Natural killer cell treated with Interleukin-12 subunit alpha and Interleukin-12 subunit beta and Interleukin-15 and Interleukin-18, amount 100 ng/mL, for 72 hours (primary cell): Measurements from ENCODE around the gene DNAH9. TPM values are rescaled to one million over a fixed set of nuclear protein-coding genes. Genes with fewer than 3 reads are reported as not detected.

Experiments
- ATAC-seq, 2 donors: fragments of 150-1000 bp; cut with Tn5 transposase in 1 of 2; sonication (Bioruptor Pico), chemical (Tn5 transposase) in 1 of 2; 2 replicates each; pipeline ENCODE4 v1.10.0; 2021
- DNase-seq: peaks from one replicate; pipeline ENCODE4 v3.0.0; 2022; ENCODE audit warnings: low spot score
- H3K27ac Mint-ChIP-seq, 2 donors: 1 replicate in 1 of 2; 2 replicates in 1 of 2; pipeline ENCODE4 v1.8.0; 2022; ENCODE audit warnings: mixed read lengths in 2 of 2, mild to moderate bottlenecking in 1 of 2, moderate library complexity in 1 of 2
- H3K27me3 Mint-ChIP-seq, 2 donors: 1 replicate in 1 of 2; 2 replicates in 1 of 2; pipeline ENCODE4 v1.8.0; 2022; ENCODE audit warnings: mixed read lengths in 2 of 2
- H3K36me3 Mint-ChIP-seq: one replicate; pipeline ENCODE4 v1.8.0; 2022; ENCODE audit warnings: mixed read lengths
- H3K4me1 Mint-ChIP-seq, 2 donors: 1 replicate in 1 of 2; 2 replicates in 1 of 2; pipeline ENCODE4 v1.8.0; 2022; ENCODE audit warnings: low read depth in 2 of 2, mixed read lengths in 2 of 2, mild to moderate bottlenecking in 1 of 2
- H3K4me3 Mint-ChIP-seq: one replicate; pipeline ENCODE4 v1.8.0; 2022; ENCODE audit warnings: mixed read lengths
- H3K9me3 Mint-ChIP-seq: 2 replicates; pipeline ENCODE4 v1.8.0; 2022; ENCODE audit warnings: mixed read lengths
- total RNA-seq, 2 donors: library from RNA; stranded (reverse); gene quantifications; one replicate each; pipeline ENCODE4 v1.2.3, GENCODE V29; 2022

DNAH9 gene
- total RNA-seq, 2 donors from 2014 or later: not detected

- no peak overlapping the region for H3K27ac Mint-ChIP-seq
- H3K36me3 Mint-ChIP-seq: peaks cover 5% of the 10 kb centered on the region
- H3K27me3 Mint-ChIP-seq: no peaks in the 10 kb centered on the region
- H3K9me3 Mint-ChIP-seq: peaks cover 25% of the 10 kb centered on the region
- H3K4me3 Mint-ChIP-seq: no peak overlapping the region
- H3K4me1 Mint-ChIP-seq: no peaks in the 10 kb centered on the region
- no peak for ATAC-seq
- no peak for DNase-seq
Observed at GRCh38 chr17:11825572-11826209, 227.4 kb downstream of the DNAH9 start.

GRCh38 chr17:11832401-11833137 is 234.3 kb downstream of the DNAH9 start:
- Mint-ChIP-seq H3K4me1 (no peaks in the 10 kb centered on the region), H3K4me3 (no peak overlapping the region), H3K9me3 (peaks cover 20% of the 10 kb centered on the region), H3K27me3 (peaks cover 0 to 2% of the 10 kb centered on the region in 2 donors), H3K36me3 (peaks cover 5% of the 10 kb centered on the region), H3K27ac (no peak overlapping the region)
- no peak for DNase-seq
- no peak for ATAC-seq

DNA sequence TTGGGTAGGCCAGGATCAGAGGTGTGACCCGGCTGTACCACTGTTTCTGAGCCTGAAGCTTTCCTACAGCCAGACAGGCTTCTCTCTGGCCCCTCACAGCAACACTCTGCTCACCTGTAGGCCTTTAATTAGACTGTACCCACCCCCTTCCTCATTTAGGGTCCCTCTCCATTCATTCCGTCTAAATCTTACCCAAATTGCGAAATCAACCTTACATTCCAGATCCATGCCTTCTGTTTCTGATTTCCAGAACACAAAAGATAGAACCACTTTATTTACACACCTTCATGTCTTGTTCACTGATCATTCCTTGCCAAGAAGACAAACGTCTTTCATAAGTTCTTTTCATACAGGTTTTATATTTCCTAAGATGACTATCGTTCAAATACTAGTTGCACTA is 238.2 kb downstream of the DNAH9 start:
- H3K27ac Mint-ChIP-seq: no peak overlapping the region
- DNase-seq (no peak), ATAC-seq (no peak)
- no peaks in the 10 kb centered on the region for H3K36me3 Mint-ChIP-seq
- H3K4me1 Mint-ChIP-seq: no peaks in the 10 kb centered on the region
- H3K4me3 Mint-ChIP-seq: no peak overlapping the region
- peaks cover 12% of the 10 kb centered on the region for H3K9me3 Mint-ChIP-seq
- peaks cover 2 to 8% of the 10 kb centered on the region in 2 donors for H3K27me3 Mint-ChIP-seq

- H3K4me3 Mint-ChIP-seq: no peak overlapping the region
- H3K27me3 Mint-ChIP-seq: peaks cover 2 to 8% of the 10 kb centered on the region in 2 donors
- no peak overlapping the region for H3K27ac Mint-ChIP-seq
- DNase-seq: no peak
- H3K4me1 Mint-ChIP-seq: no peaks in the 10 kb centered on the region
- no peaks in the 10 kb centered on the region for H3K36me3 Mint-ChIP-seq
- H3K9me3 Mint-ChIP-seq: peaks cover 8% of the 10 kb centered on the region
- no peak for ATAC-seq
Observed at GRCh38 chr17:11840052-11840451, 241.8 kb downstream of the DNAH9 start.

- DNase-seq (no peak), ATAC-seq (no peak)
- Mint-ChIP-seq H3K27me3 (peaks cover 2 to 8% of the 10 kb centered on the region in 2 donors), H3K27ac (no peak overlapping the region), H3K9me3 (peaks cover 8% of the 10 kb centered on the region), H3K4me3 (no peak overlapping the region), H3K4me1 (no peaks in the 10 kb centered on the region), H3K36me3 (no peaks in the 10 kb centered on the region)
Observed at GRCh38 chr17:11840831-11841230, 242.6 kb downstream of the DNAH9 start.

- ATAC-seq (no peak), DNase-seq (no peak)
- peaks cover 20% of the 10 kb centered on the region for H3K9me3 Mint-ChIP-seq
- H3K4me1 Mint-ChIP-seq: no peaks in the 10 kb centered on the region
- peaks cover 0 to 10% of the 10 kb centered on the region in 2 donors for H3K27me3 Mint-ChIP-seq
- H3K27ac Mint-ChIP-seq: no peak overlapping the region
- no peak overlapping the region for H3K4me3 Mint-ChIP-seq
- no peaks in the 10 kb centered on the region for H3K36me3 Mint-ChIP-seq
Observed at GRCh38 chr17:11848330-11848729, 250.1 kb downstream of the DNAH9 start.

DNA sequence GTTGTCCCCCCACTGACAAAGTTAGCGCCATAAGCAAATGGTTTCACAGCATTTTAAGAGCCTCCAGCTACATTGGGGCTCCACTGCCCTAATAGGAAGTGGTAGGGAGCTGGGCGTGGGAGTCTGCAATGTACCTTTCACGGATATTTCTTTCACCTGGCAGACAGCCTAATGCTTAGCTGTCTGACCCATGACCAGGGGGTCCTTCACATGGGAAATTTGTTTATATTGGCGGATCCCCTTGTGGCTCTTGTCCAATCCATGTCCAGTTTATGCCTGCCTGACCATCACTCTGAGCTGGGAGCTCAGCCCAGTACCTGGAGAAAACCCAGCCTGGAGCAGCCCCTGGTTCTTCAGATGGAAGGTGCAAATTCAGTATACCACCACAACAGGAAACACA is 254.0 kb downstream of the DNAH9 start:
- H3K36me3 Mint-ChIP-seq: no peaks in the 10 kb centered on the region
- H3K4me3 Mint-ChIP-seq: no peak overlapping the region
- peaks cover 0 to 10% of the 10 kb centered on the region in 2 donors for H3K27me3 Mint-ChIP-seq
- no peak for DNase-seq
- peaks cover 20% of the 10 kb centered on the region for H3K9me3 Mint-ChIP-seq
- no peaks in the 10 kb centered on the region for H3K4me1 Mint-ChIP-seq
- no peak for ATAC-seq
- no peak overlapping the region for H3K27ac Mint-ChIP-seq

DNA sequence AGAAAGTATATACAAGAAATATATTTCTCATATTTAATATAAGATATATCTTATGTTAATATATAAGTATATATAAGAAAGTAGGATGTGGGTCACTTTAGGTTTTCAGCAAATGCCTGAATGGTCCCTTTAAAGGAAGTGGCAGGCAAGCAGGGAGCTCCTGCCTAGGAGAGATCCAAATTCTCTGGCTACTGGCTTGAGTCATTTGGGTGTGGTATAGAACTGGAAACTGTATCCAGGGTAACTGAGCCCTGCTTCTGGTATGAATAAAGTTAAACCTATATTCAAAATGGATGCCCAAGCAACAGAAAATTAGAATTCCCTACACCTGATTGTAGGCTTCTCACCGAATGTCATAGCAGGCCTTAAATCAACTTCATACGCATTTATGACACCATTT is 254.6 kb downstream of the DNAH9 start:
- Mint-ChIP-seq H3K36me3 (no peaks in the 10 kb centered on the region), H3K27ac (no peak overlapping the region), H3K4me3 (no peak overlapping the region), H3K4me1 (no peaks in the 10 kb centered on the region), H3K27me3 (peaks cover 0 to 10% of the 10 kb centered on the region in 2 donors), H3K9me3 (peaks cover 17% of the 10 kb centered on the region)
- no peak for DNase-seq
- ATAC-seq: no peak

DNA sequence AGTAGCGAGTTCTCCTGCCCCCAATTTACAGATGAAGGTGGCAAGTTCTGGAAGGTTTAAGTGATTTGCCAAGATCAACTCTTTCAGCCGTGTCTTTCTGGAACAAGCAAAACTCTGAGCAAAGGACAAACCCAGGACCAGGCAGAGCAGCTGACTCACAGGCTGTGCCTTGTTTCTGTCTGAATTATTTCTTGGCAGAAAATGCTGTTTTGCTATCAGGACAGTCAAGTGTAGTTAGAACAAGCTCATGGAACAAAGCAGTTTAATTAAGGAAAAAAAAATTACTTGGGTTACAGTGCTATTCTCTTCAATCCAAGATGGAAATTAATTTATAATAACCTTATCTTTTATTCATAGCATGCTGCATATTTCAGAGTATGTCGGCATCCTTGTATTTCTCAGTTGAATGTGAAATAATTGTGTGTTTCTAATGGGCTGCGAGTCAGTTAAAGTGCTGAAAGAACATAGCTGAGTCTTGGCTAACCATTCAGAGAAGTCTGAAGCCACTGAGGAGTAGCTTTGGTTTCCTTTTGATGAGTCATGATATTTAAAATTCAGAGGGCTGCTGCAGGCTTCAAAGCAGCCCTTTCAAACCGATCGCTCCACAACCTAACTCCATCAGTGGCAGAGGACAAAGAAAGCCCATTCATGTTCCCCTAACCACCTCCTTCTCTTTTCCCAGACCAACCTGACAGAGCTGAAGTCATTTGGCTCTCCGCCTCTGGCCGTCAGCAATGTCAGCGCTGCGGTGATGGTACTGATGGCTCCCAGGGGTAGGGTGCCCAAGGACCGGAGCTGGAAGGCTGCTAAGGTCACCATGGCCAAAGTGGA is 255.3 kb downstream of the DNAH9 start:
- H3K27ac Mint-ChIP-seq: no peak overlapping the region
- no peaks in the 10 kb centered on the region for H3K36me3 Mint-ChIP-seq
- peaks cover 15% of the 10 kb centered on the region for H3K9me3 Mint-ChIP-seq
- no peak for ATAC-seq
- no peak for DNase-seq
- H3K27me3 Mint-ChIP-seq: peaks cover 0 to 10% of the 10 kb centered on the region in 2 donors
- H3K4me3 Mint-ChIP-seq: no peak overlapping the region
- no peaks in the 10 kb centered on the region for H3K4me1 Mint-ChIP-seq

GRCh38 chr17:11855306-11855705 is 257.0 kb downstream of the DNAH9 start:
- no peak for ATAC-seq
- H3K9me3 Mint-ChIP-seq: peaks cover 9% of the 10 kb centered on the region
- H3K36me3 Mint-ChIP-seq: no peaks in the 10 kb centered on the region
- no peak for DNase-seq
- no peaks in the 10 kb centered on the region for H3K4me1 Mint-ChIP-seq
- H3K27me3 Mint-ChIP-seq: no peaks in the 10 kb centered on the region
- H3K27ac Mint-ChIP-seq: no peak overlapping the region
- H3K4me3 Mint-ChIP-seq: no peak overlapping the region

GRCh38 chr17:11857006-11857405 is 258.7 kb downstream of the DNAH9 start:
- H3K4me1 Mint-ChIP-seq: no peaks in the 10 kb centered on the region
- H3K27ac Mint-ChIP-seq: no peak overlapping the region
- no peak for DNase-seq
- H3K27me3 Mint-ChIP-seq: no peaks in the 10 kb centered on the region
- no peak for ATAC-seq
- no peak overlapping the region for H3K4me3 Mint-ChIP-seq
- no peaks in the 10 kb centered on the region for H3K36me3 Mint-ChIP-seq
- peaks cover 4% of the 10 kb centered on the region for H3K9me3 Mint-ChIP-seq

GRCh38 chr17:11869680-11870394 is 271.6 kb downstream of the DNAH9 start:
- ATAC-seq (no peak), DNase-seq (no peak)
- H3K36me3 Mint-ChIP-seq: peaks cover 6% of the 10 kb centered on the region
- no peak overlapping the region for H3K4me3 Mint-ChIP-seq
- no peaks in the 10 kb centered on the region for H3K27me3 Mint-ChIP-seq
- no peaks in the 10 kb centered on the region for H3K4me1 Mint-ChIP-seq
- peaks cover 8% of the 10 kb centered on the region for H3K9me3 Mint-ChIP-seq
- H3K27ac Mint-ChIP-seq: no peak overlapping the region

GRCh38 chr17:11871773-11872172 is 273.5 kb downstream of the DNAH9 start:
- ATAC-seq (no peak), DNase-seq (no peak)
- Mint-ChIP-seq H3K36me3 (peaks cover 6% of the 10 kb centered on the region), H3K9me3 (peaks cover 8% of the 10 kb centered on the region), H3K4me3 (no peak overlapping the region), H3K27ac (no peak overlapping the region), H3K27me3 (no peaks in the 10 kb centered on the region), H3K4me1 (no peaks in the 10 kb centered on the region)
